ENCODE measurements around the gene CD79A.

The CD79A gene

GRCh38 chr19:41863209-41863931, 13.7 kb upstream of the CD79A start:
- Histone ChIP-seq H3K4me1 (ENCODE audit: control insufficient read depth, insufficient read depth, low read length) (peaks cover 35% of the 10 kb centered on the region), H3K27ac (ENCODE audit: low read length) (no peak overlapping the region), H3K36me3 (ENCODE audit: control insufficient read depth in 2 of 2, insufficient read depth in 2 of 2, low read length in 2 of 2) (peaks cover 32 to 43% of the 10 kb centered on the region in 2 donors), H3K9ac (ENCODE audit: low read length in 2 of 2) (peak overlapping the region in 1 of 2 donors; percentile 1), H3K27me3 (ENCODE audit: control insufficient read depth in 1 of 2, insufficient read depth in 2 of 2, low read length in 2 of 2) (no peaks in the 10 kb centered on the region), H3K9me3 (ENCODE audit: control insufficient read depth in 2 of 2, low read length in 2 of 2) (no peaks in the 10 kb centered on the region), H3K4me3 (ENCODE audit: low read length in 2 of 2) (no peak overlapping the region)

- H3K4me1 ChIP-seq (ENCODE audit: control insufficient read depth, insufficient read depth, low read length) = peaks cover 35% of the 10 kb centered on the region
- no peak overlapping the region for H3K9ac ChIP-seq (ENCODE audit: low read length in 2 of 2)
- no peak overlapping the region for H3K27ac ChIP-seq (ENCODE audit: low read length)
- no peaks in the 10 kb centered on the region for H3K9me3 ChIP-seq (ENCODE audit: control insufficient read depth in 2 of 2, low read length in 2 of 2)
- no peak overlapping the region for H3K4me3 ChIP-seq (ENCODE audit: low read length in 2 of 2)
- no peaks in the 10 kb centered on the region for H3K27me3 ChIP-seq (ENCODE audit: control insufficient read depth in 1 of 2, insufficient read depth in 2 of 2, low read length in 2 of 2)
- H3K36me3 ChIP-seq (ENCODE audit: control insufficient read depth in 2 of 2, insufficient read depth in 2 of 2, low read length in 2 of 2) = peaks cover 39 to 51% of the 10 kb centered on the region in 2 donors
Observed at GRCh38 chr19:41864374-41864773, 12.7 kb upstream of the CD79A start.

GRCh38 chr19:41866284-41866683, 10.8 kb upstream of the CD79A start:
- Histone ChIP-seq H3K27me3 (ENCODE audit: control insufficient read depth in 1 of 2, insufficient read depth in 2 of 2, low read length in 2 of 2) (no peaks in the 10 kb centered on the region), H3K27ac (ENCODE audit: low read length) (no peak overlapping the region), H3K4me3 (ENCODE audit: low read length in 2 of 2) (no peak overlapping the region), H3K4me1 (ENCODE audit: control insufficient read depth, insufficient read depth, low read length) (peaks cover 27% of the 10 kb centered on the region), H3K9ac (ENCODE audit: low read length in 2 of 2) (no peak overlapping the region), H3K9me3 (ENCODE audit: control insufficient read depth in 2 of 2, low read length in 2 of 2) (no peaks in the 10 kb centered on the region), H3K36me3 (ENCODE audit: control insufficient read depth in 2 of 2, insufficient read depth in 2 of 2, low read length in 2 of 2) (peaks cover 52 to 61% of the 10 kb centered on the region in 2 donors)

DNA sequence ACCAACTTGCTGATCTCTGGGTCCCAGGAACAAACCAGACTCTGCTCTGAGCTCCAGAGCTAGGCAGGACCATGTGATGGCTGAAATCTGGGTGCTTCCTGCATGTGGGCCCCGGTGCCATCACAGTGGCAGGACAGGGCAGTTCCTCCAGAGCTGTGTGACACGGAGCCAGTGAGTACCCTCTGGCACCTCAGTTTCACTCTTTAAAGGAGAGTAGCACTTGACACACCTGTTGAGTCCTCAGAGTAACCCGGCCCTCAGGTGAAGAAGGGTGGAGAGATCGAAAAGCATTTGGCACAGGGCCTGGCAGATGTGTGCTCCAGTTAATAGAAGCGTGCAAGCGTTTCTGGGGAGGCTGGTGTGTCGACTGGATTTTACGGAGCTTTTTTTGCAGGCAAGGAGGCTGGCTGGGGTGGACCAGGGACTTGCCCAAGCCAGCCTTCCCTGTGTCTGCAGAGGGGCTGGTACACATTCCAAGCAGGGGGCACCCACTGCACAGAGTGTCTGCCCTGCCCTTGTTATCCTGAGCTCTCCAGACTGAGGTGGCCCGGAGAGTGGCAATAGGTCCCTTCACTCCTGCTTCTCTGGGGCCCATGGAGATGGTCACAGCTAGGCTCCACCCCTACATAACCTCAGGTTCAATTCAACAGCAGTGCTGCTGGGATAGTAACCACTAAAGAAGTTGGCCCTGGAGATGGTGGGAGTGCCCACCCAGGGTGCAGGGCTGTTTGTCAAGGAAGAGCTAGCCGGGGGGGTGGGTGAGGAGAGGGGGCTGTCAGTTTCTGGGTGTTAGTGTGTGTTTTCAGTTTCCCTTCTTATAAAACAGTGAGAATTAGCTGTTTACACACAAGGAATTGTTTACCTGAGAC, 8.7 kb upstream of the CD79A start:
- Histone ChIP-seq H3K36me3 (ENCODE audit: control insufficient read depth in 2 of 2, insufficient read depth in 2 of 2, low read length in 2 of 2) (peaks cover 40 to 46% of the 10 kb centered on the region in 2 donors), H3K9me3 (ENCODE audit: control insufficient read depth in 2 of 2, low read length in 2 of 2) (no peaks in the 10 kb centered on the region), H3K27ac (ENCODE audit: low read length) (no peak overlapping the region), H3K9ac (ENCODE audit: low read length in 2 of 2) (peak overlapping the region in 1 of 2 donors; percentile 2), H3K4me1 (ENCODE audit: control insufficient read depth, insufficient read depth, low read length) (peaks cover 7% of the 10 kb centered on the region), H3K4me3 (ENCODE audit: low read length in 2 of 2) (no peak overlapping the region), H3K27me3 (ENCODE audit: control insufficient read depth in 1 of 2, insufficient read depth in 2 of 2, low read length in 2 of 2) (no peaks in the 10 kb centered on the region)

DNA sequence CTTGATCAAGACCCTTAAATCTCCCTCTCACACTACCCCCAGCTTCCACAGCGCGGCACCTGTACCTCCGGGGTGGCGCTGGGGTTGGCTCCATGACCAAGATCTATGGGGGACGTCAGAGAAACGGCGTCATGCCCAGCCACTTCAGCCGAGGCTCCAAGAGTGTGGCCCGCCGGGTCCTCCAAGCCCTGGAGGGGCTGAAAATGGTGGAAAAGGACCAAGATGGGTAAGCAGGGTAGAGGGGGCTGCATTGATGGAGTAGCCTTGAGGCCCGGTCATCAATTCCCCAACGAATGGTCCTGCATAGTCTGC, 8.1 kb upstream of the CD79A start:
- H3K27ac ChIP-seq (ENCODE audit: low read length) = no peak overlapping the region
- no peaks in the 10 kb centered on the region for H3K9me3 ChIP-seq (ENCODE audit: control insufficient read depth in 2 of 2, low read length in 2 of 2)
- H3K27me3 ChIP-seq (ENCODE audit: control insufficient read depth in 1 of 2, insufficient read depth in 2 of 2, low read length in 2 of 2) = no peaks in the 10 kb centered on the region
- no peak overlapping the region for H3K4me3 ChIP-seq (ENCODE audit: low read length in 2 of 2)
- peaks cover 7% of the 10 kb centered on the region for H3K4me1 ChIP-seq (ENCODE audit: control insufficient read depth, insufficient read depth, low read length)
- no peak overlapping the region for H3K9ac ChIP-seq (ENCODE audit: low read length in 2 of 2)
- peaks cover 37 to 44% of the 10 kb centered on the region in 2 donors for H3K36me3 ChIP-seq (ENCODE audit: control insufficient read depth in 2 of 2, insufficient read depth in 2 of 2, low read length in 2 of 2)

GRCh38 chr19:41869374-41869955, 7.6 kb upstream of the CD79A start:
- no peak overlapping the region for H3K4me3 ChIP-seq (ENCODE audit: low read length in 2 of 2)
- no peak overlapping the region for H3K9ac ChIP-seq (ENCODE audit: low read length in 2 of 2)
- H3K27ac ChIP-seq (ENCODE audit: low read length) = no peak overlapping the region
- peaks cover 33 to 39% of the 10 kb centered on the region in 2 donors for H3K36me3 ChIP-seq (ENCODE audit: control insufficient read depth in 2 of 2, insufficient read depth in 2 of 2, low read length in 2 of 2)
- peaks cover 4% of the 10 kb centered on the region for H3K4me1 ChIP-seq (ENCODE audit: control insufficient read depth, insufficient read depth, low read length)
- H3K27me3 ChIP-seq (ENCODE audit: control insufficient read depth in 1 of 2, insufficient read depth in 2 of 2, low read length in 2 of 2) = no peaks in the 10 kb centered on the region
- H3K9me3 ChIP-seq (ENCODE audit: control insufficient read depth in 2 of 2, low read length in 2 of 2) = no peaks in the 10 kb centered on the region

DNA sequence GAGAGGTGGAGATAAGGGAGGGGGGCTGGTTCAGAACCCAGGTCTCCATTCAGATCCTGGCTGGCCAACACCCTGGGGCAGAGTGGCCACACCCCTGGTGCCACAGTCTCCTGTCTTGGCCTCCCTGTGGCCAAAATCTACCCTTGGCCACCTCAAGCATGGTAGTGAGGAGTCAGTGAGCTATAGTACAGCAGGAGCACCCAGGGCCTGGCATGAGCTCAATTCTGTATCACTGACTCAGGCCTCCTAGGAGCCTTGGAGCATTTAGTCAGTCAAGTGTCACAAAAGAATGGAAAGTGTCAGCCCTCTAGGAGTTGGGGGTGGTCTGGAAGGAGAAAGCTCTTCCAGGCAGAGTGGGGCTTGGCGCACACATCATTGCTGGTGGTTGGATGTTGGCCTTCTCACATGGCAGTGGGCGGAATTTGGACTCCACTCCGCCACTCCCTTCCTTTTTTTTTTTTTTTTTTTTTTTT, 6.6 kb upstream of the CD79A start:
- Histone ChIP-seq H3K27ac (ENCODE audit: low read length) (no peak overlapping the region), H3K9me3 (ENCODE audit: control insufficient read depth in 2 of 2, low read length in 2 of 2) (no peaks in the 10 kb centered on the region), H3K36me3 (ENCODE audit: control insufficient read depth in 2 of 2, insufficient read depth in 2 of 2, low read length in 2 of 2) (peaks cover 27 to 32% of the 10 kb centered on the region in 2 donors), H3K4me3 (ENCODE audit: low read length in 2 of 2) (no peak overlapping the region), H3K27me3 (ENCODE audit: control insufficient read depth in 1 of 2, insufficient read depth in 2 of 2, low read length in 2 of 2) (no peaks in the 10 kb centered on the region), H3K4me1 (ENCODE audit: control insufficient read depth, insufficient read depth, low read length) (peaks cover 4% of the 10 kb centered on the region), H3K9ac (ENCODE audit: low read length in 2 of 2) (no peak overlapping the region)

DNA sequence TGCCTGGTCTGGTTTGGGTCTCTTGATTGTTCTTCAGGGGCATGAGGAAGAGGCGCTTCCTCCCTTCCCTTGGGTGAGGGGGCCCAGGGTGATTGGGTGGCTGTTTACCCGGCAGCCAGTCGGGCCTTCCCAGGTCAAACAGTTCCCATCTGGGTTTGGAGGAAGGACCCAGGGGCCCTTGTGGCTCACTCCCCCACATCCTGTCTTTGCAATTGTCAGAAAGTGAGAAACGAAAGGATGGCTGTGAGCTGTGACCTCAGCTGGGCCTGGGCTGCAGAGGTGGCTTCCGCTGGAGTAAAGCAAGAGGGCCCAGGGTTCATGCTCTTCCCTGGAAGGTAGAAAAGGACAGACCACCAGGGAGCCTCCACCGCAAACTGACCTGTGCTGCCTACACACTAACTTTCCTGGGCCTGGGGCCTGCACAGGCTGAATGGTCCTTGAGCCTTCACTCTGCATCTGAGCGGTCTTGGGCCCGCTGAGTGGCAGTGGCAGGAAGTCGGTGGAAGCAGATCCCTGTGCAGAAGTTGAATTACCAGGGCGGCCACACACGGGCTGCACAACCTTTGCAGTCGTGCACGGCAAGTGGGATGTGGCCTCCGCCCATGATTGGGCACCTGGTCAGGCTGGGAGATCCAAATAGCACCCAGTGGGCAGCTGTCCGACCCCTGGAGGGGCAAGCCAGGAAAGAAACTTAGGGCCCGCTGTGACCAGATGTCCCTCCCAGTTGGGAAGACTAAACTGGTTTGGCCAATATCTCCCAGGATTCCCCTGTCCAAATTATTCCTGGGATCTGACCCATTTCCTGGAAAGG, 5.3 kb upstream of the CD79A start:
- no peak overlapping the region for H3K27ac ChIP-seq (ENCODE audit: low read length)
- H3K9me3 ChIP-seq (ENCODE audit: control insufficient read depth in 2 of 2, low read length in 2 of 2) = no peaks in the 10 kb centered on the region
- peaks cover 27% of the 10 kb centered on the region in 2 donors for H3K36me3 ChIP-seq (ENCODE audit: control insufficient read depth in 2 of 2, insufficient read depth in 2 of 2, low read length in 2 of 2)
- no peaks in the 10 kb centered on the region for H3K27me3 ChIP-seq (ENCODE audit: control insufficient read depth in 1 of 2, insufficient read depth in 2 of 2, low read length in 2 of 2)
- H3K4me1 ChIP-seq (ENCODE audit: control insufficient read depth, insufficient read depth, low read length) = peaks cover 4% of the 10 kb centered on the region
- no peak overlapping the region for H3K4me3 ChIP-seq (ENCODE audit: low read length in 2 of 2)
- H3K9ac ChIP-seq (ENCODE audit: low read length in 2 of 2) = no peak overlapping the region

- H3K36me3 ChIP-seq (ENCODE audit: control insufficient read depth in 2 of 2, insufficient read depth in 2 of 2, low read length in 2 of 2) = peaks cover 27% of the 10 kb centered on the region in 2 donors
- H3K4me1 ChIP-seq (ENCODE audit: control insufficient read depth, insufficient read depth, low read length) = peaks cover 4% of the 10 kb centered on the region
- H3K9me3 ChIP-seq (ENCODE audit: control insufficient read depth in 2 of 2, low read length in 2 of 2) = no peaks in the 10 kb centered on the region
- H3K27me3 ChIP-seq (ENCODE audit: control insufficient read depth in 1 of 2, insufficient read depth in 2 of 2, low read length in 2 of 2) = no peaks in the 10 kb centered on the region
- no peak overlapping the region for H3K9ac ChIP-seq (ENCODE audit: low read length in 2 of 2)
- H3K27ac ChIP-seq (ENCODE audit: low read length) = no peak overlapping the region
- H3K4me3 ChIP-seq (ENCODE audit: low read length in 2 of 2) = no peak overlapping the region
Observed at GRCh38 chr19:41872384-41872774, 4.7 kb upstream of the CD79A start.

Data from stomach smooth muscle (tissue), 2 donors.